Right lobe of liver (tissue), 4 donors: ENCODE measurements around the gene FGFR2.

ENCODE experiments used
- CTCF ChIP-seq, 4 donors: fragments of 200-600 bp in 3 of 4; fragments of 450-650 bp in 1 of 4; IDR thresholded peaks; one replicate each; pipeline versions ENCODE4 v1.5.1 to v1.8.0; 2016 to 2022; ENCODE audit warnings: antibody characterized with exemption in 4 of 4, mild to moderate bottlenecking in 2 of 4
- POLR2A ChIP-seq: fragments of 450-650 bp; IDR thresholded peaks from one replicate; pipeline ENCODE4 v1.6.1; 2017; ENCODE audit warnings: antibody characterized with exemption, mild to moderate bottlenecking
- donor health status: DM: no; HTN: no; CAD: no.
- donor health status: DM: no; HTN: no; CAD: no.
- donor health status: DM: no; HTN: yes; CAD: no.

DNA sequence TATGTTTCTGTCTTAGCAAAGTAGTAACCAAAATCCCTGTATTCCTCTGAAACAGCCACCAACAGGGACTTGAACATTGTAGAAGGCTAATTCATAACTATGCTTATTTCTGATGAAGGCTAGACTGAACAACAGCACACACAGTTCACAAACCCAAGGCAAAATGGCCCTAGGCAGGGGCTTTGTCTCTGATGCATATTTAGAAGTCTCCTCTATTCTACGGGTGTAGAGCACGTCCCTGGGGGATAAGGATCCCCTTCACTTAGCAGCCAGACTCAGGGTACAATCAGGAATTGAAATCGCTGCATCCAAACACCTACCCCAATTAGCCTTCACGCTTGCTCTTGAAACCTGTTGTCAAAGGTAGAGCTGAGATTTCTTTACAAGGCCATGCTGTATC lies 45.5 kb downstream of the FGFR2 start:
- TF ChIP-seq CTCF (IDR thresholded peaks at IDR 0.05) (no peak), POLR2A (no peak)
